Measurements from ENCODE around the gene MINAR1. TPM values are rescaled to one million over a fixed set of nuclear protein-coding genes. Genes with fewer than 3 reads are reported as not detected.

Gene MINAR1
- total and polyA plus RNA-seq, 2 of the 13 experiments (the other 11 are each of a cell fraction or from before 2014, with no cell fraction given) = 0.15 to 0.16 TPM

DNA sequence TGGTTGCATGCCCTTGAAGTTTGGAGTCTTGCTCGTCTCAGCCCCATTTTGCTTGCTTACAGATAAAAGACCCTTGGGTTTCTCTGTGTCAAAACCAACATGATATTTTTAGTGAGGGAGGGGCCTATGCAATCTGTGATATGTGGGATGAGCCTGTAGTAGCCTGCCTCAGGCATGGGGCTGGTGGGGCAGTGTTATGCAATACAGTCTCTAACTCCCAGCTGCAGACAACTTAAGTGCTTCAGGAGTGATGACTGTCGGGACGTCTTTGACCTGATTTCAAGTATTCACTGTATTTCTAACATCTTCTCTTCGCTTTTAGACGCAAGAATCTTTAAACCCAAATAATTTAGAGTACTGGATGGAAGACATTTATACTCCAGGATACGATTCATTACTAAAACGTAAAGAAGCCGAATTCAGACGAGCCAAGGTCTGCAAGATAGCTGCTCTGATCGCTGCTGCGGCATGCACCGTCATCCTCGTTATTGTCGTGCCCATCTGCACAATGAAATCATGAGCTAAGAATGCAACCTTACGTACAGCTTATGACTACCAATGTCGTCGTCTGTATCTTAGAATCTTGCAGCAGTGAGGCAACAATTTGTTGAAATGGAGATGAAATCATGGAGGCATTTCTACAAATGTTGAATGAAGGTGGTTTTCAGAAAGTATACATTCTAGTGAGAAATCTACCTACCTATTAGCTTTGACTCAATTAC lies 35.9 kb downstream of the MINAR1 start (continued):
- TF ChIP-seq, protein P1, sequence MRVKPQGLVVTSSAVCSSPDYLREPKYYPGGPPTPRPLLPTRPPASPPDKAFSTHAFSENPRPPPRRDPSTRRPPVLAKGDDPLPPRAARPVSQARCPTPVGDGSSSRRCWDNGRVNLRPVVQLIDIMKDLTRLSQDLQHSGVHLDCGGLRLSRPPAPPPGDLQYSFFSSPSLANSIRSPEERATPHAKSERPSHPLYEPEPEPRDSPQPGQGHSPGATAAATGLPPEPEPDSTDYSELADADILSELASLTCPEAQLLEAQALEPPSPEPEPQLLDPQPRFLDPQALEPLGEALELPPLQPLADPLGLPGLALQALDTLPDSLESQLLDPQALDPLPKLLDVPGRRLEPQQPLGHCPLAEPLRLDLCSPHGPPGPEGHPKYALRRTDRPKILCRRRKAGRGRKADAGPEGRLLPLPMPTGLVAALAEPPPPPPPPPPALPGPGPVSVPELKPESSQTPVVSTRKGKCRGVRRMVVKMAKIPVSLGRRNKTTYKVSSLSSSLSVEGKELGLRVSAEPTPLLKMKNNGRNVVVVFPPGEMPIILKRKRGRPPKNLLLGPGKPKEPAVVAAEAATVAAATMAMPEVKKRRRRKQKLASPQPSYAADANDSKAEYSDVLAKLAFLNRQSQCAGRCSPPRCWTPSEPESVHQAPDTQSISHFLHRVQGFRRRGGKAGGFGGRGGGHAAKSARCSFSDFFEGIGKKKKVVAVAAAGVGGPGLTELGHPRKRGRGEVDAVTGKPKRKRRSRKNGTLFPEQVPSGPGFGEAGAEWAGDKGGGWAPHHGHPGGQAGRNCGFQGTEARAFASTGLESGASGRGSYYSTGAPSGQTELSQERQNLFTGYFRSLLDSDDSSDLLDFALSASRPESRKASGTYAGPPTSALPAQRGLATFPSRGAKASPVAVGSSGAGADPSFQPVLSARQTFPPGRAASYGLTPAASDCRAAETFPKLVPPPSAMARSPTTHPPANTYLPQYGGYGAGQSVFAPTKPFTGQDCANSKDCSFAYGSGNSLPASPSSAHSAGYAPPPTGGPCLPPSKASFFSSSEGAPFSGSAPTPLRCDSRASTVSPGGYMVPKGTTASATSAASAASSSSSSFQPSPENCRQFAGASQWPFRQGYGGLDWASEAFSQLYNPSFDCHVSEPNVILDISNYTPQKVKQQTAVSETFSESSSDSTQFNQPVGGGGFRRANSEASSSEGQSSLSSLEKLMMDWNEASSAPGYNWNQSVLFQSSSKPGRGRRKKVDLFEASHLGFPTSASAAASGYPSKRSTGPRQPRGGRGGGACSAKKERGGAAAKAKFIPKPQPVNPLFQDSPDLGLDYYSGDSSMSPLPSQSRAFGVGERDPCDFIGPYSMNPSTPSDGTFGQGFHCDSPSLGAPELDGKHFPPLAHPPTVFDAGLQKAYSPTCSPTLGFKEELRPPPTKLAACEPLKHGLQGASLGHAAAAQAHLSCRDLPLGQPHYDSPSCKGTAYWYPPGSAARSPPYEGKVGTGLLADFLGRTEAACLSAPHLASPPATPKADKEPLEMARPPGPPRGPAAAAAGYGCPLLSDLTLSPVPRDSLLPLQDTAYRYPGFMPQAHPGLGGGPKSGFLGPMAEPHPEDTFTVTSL (CRISPR knock-in tag; IDR thresholded peaks at IDR 0.05; ENCODE audit: borderline replicate concordance) = no peak
- TF ChIP-seq ZNF263 (CRISPR knock-in tag; IDR thresholded peaks at IDR 0.05) (no peak), ZNF704 (CRISPR knock-in tag; IDR thresholded peaks at IDR 0.05; ENCODE audit: borderline replicate concordance) (no peak), SMC3 (IDR thresholded peaks at IDR 0.05; ENCODE audit: low read length) (no peak), ARID5B (CRISPR knock-in tag; IDR thresholded peaks at IDR 0.05) (no peak), ZNF747 (CRISPR knock-in tag; IDR thresholded peaks at IDR 0.05; ENCODE audit: borderline replicate concordance) (no peak), KAT7 (CRISPR knock-in tag; IDR thresholded peaks at IDR 0.05; ENCODE audit: borderline replicate concordance) (no peak), ZNF746 (CRISPR knock-in tag; IDR thresholded peaks at IDR 0.05) (no peak)
- TF ChIP-seq, protein P2, sequence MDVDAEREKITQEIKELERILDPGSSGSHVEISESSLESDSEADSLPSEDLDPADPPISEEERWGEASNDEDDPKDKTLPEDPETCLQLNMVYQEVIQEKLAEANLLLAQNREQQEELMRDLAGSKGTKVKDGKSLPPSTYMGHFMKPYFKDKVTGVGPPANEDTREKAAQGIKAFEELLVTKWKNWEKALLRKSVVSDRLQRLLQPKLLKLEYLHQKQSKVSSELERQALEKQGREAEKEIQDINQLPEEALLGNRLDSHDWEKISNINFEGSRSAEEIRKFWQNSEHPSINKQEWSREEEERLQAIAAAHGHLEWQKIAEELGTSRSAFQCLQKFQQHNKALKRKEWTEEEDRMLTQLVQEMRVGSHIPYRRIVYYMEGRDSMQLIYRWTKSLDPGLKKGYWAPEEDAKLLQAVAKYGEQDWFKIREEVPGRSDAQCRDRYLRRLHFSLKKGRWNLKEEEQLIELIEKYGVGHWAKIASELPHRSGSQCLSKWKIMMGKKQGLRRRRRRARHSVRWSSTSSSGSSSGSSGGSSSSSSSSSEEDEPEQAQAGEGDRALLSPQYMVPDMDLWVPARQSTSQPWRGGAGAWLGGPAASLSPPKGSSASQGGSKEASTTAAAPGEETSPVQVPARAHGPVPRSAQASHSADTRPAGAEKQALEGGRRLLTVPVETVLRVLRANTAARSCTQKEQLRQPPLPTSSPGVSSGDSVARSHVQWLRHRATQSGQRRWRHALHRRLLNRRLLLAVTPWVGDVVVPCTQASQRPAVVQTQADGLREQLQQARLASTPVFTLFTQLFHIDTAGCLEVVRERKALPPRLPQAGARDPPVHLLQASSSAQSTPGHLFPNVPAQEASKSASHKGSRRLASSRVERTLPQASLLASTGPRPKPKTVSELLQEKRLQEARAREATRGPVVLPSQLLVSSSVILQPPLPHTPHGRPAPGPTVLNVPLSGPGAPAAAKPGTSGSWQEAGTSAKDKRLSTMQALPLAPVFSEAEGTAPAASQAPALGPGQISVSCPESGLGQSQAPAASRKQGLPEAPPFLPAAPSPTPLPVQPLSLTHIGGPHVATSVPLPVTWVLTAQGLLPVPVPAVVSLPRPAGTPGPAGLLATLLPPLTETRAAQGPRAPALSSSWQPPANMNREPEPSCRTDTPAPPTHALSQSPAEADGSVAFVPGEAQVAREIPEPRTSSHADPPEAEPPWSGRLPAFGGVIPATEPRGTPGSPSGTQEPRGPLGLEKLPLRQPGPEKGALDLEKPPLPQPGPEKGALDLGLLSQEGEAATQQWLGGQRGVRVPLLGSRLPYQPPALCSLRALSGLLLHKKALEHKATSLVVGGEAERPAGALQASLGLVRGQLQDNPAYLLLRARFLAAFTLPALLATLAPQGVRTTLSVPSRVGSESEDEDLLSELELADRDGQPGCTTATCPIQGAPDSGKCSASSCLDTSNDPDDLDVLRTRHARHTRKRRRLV (CRISPR knock-in tag; IDR thresholded peaks at IDR 0.05) = no peak
